H9 (cell line): ENCODE data around the gene TLR10. TPM values are rescaled to one million over a fixed set of nuclear protein-coding genes. Genes with fewer than 3 reads are reported as not detected.

ENCODE experiments used
- DNase-seq: peaks from one replicate; pipeline ENCODE4 v3.0.0-alpha.2; 2017
- H2AFZ ChIP-seq: one replicate; pipeline ENCODE4 v1.6.1; 2013; ENCODE audit warnings: mild to moderate bottlenecking, low read length, control low read depth, moderate library complexity
- H2AK5ac ChIP-seq: 2 replicates; pipeline ENCODE4 v1.6.1; 2013; ENCODE audit warnings: low read length, control low read depth, mixed read lengths; ENCODE audit not compliant: insufficient read length
- H2BK120ac ChIP-seq: one replicate; pipeline ENCODE4 v1.6.1; 2013; ENCODE audit warnings: low read depth, mild to moderate bottlenecking, low read length, control low read depth, inconsistent platforms; ENCODE audit not compliant: poor library complexity, severe bottlenecking
- H2BK12ac ChIP-seq: 2 replicates; pipeline ENCODE4 v1.6.1; 2013; ENCODE audit warnings: low read length, control low read depth, mixed read lengths, low read depth; ENCODE audit not compliant: insufficient read length
- H2BK15ac ChIP-seq: 2 replicates; pipeline ENCODE4 v1.6.1; 2013; ENCODE audit warnings: low read depth, low read length, control low read depth
- H2BK20ac ChIP-seq: one replicate; pipeline ENCODE4 v1.6.1; 2013; ENCODE audit warnings: low read depth, mild to moderate bottlenecking, low read length, control low read depth, inconsistent platforms; ENCODE audit not compliant: poor library complexity, severe bottlenecking
- H2BK5ac ChIP-seq: 2 replicates; pipeline ENCODE4 v1.6.1; 2013; ENCODE audit warnings: low read length, control low read depth, mixed read lengths; ENCODE audit not compliant: insufficient read length
- H3K14ac ChIP-seq: 2 replicates; pipeline ENCODE4 v1.6.1; 2013; ENCODE audit warnings: low read length, control low read depth; ENCODE audit not compliant: insufficient read depth
- H3K18ac ChIP-seq: 2 replicates; pipeline ENCODE4 v1.6.1; 2013; ENCODE audit warnings: low read depth, mild to moderate bottlenecking, mixed read lengths, low read length, control low read depth; ENCODE audit not compliant: insufficient read length
- H3K23ac ChIP-seq: 2 replicates; pipeline ENCODE4 v1.6.1; 2013; ENCODE audit warnings: low read length, control low read depth, mixed read lengths, low read depth; ENCODE audit not compliant: insufficient read length
- H3K23me2 ChIP-seq: 2 replicates; pipeline ENCODE4 v1.6.1; 2013; ENCODE audit warnings: low read depth, mild to moderate bottlenecking, mixed read lengths, low read length, control low read depth; ENCODE audit not compliant: insufficient read length, poor library complexity, severe bottlenecking
- H3K27ac ChIP-seq: 2 replicates; pipeline ENCODE4 v1.5.1; 2013; ENCODE audit warnings: low read length, control low read depth, mixed read lengths, low read depth; ENCODE audit not compliant: insufficient read length
- H3K27me3 ChIP-seq: 2 replicates; pipeline ENCODE4 v1.6.1; 2013; ENCODE audit warnings: low read length, control low read depth, inconsistent platforms; ENCODE audit not compliant: insufficient read depth
- H3K4ac ChIP-seq: 2 replicates; pipeline ENCODE4 v1.6.1; 2013; ENCODE audit warnings: low read depth, mild to moderate bottlenecking, control low read depth, inconsistent platforms, low read length, moderate library complexity
- H3K4me1 ChIP-seq: 2 replicates; pipeline ENCODE4 v1.6.1; 2013; ENCODE audit warnings: low read length, control low read depth, inconsistent platforms; ENCODE audit not compliant: insufficient read depth
- H3K4me2 ChIP-seq: 2 replicates; pipeline ENCODE4 v1.6.1; 2013; ENCODE audit warnings: low read length, control low read depth, mixed read lengths; ENCODE audit not compliant: insufficient read length, insufficient read depth
- H3K56ac ChIP-seq: 2 replicates; pipeline ENCODE4 v1.6.1; 2013; ENCODE audit warnings: low read depth, mild to moderate bottlenecking, mixed read lengths, low read length, control low read depth; ENCODE audit not compliant: insufficient read length
- H3K79me1 ChIP-seq: 2 replicates; pipeline ENCODE4 v1.6.1; 2013; ENCODE audit warnings: low read depth, mild to moderate bottlenecking, moderate library complexity, low read length, control low read depth, inconsistent platforms; ENCODE audit not compliant: insufficient read depth, poor library complexity, severe bottlenecking
- H3K79me2 ChIP-seq: 2 replicates; pipeline ENCODE4 v1.6.1; 2013; ENCODE audit warnings: low read length, control low read depth, inconsistent platforms; ENCODE audit not compliant: insufficient read depth
- H3K9ac ChIP-seq: 2 replicates; pipeline ENCODE4 v1.6.1; 2013; ENCODE audit warnings: low read length, control low read depth, mixed read lengths; ENCODE audit not compliant: insufficient read length; ENCODE audit errors: extremely low read depth
- H3K9me3 ChIP-seq: one replicate; pipeline ENCODE4 v1.6.1; 2013; ENCODE audit warnings: low read depth, low read length, inconsistent platforms; ENCODE audit not compliant: control insufficient read depth
- H3T11ph ChIP-seq: one replicate; pipeline ENCODE4 v1.6.1; 2013; ENCODE audit warnings: mild to moderate bottlenecking, low read length, control low read depth, inconsistent platforms
- H4K20me1 ChIP-seq: one replicate; pipeline ENCODE4 v1.6.1; 2013; ENCODE audit not compliant: control insufficient read depth, insufficient read length, insufficient read depth
- H4K5ac ChIP-seq: 2 replicates; pipeline ENCODE4 v1.6.1; 2013; ENCODE audit warnings: low read depth, mild to moderate bottlenecking, mixed read lengths, low read length, control low read depth; ENCODE audit not compliant: insufficient read length
- H4K8ac ChIP-seq: replicated peaks from 2 replicates; pipeline ENCODE4 v1.6.1; 2013; ENCODE audit warnings: low read length, control low read depth, mixed read lengths, low read depth; ENCODE audit not compliant: insufficient read length
- H4K91ac ChIP-seq: 2 replicates; pipeline ENCODE4 v1.6.1; 2013; ENCODE audit warnings: low read depth, mild to moderate bottlenecking, moderate library complexity, mixed read lengths, low read length, control low read depth; ENCODE audit not compliant: insufficient read length
- H3K27ac Mint-ChIP-seq, 3 experiments: 2 replicates in 2 of 3; 3 replicates in 1 of 3; pipeline ENCODE4 v1.8.0; 2020 to 2021; ENCODE audit warnings: mixed read lengths in 3 of 3, mild to moderate bottlenecking in 1 of 3, moderate library complexity in 1 of 3
- H3K27me3 Mint-ChIP-seq: 2 replicates; pipeline ENCODE4 v1.8.0; 2021; ENCODE audit warnings: low read depth, mild to moderate bottlenecking, moderate library complexity, mixed read lengths
- H3K36me3 Mint-ChIP-seq, 3 experiments: 2 replicates in 2 of 3; 3 replicates in 1 of 3; pipeline ENCODE4 v1.8.0; 2020 to 2021; ENCODE audit warnings: low read depth in 3 of 3, mixed read lengths in 3 of 3; ENCODE audit not compliant: insufficient read depth in 1 of 3
- H3K4me1 Mint-ChIP-seq, 2 experiments: 2 replicates each; pipeline ENCODE4 v1.8.0; 2020; ENCODE audit warnings: mixed read lengths in 2 of 2
- H3K4me3 Mint-ChIP-seq, 2 experiments: 2 replicates in 1 of 2; 3 replicates in 1 of 2; pipeline ENCODE4 v1.8.0; 2020 to 2021; ENCODE audit warnings: mild to moderate bottlenecking in 2 of 2, mixed read lengths in 2 of 2, moderate library complexity in 1 of 2
- H3K9me3 Mint-ChIP-seq, 2 experiments: 2 replicates in 1 of 2; 3 replicates in 1 of 2; pipeline ENCODE4 v1.8.0; 2020; ENCODE audit warnings: mild to moderate bottlenecking in 2 of 2, mixed read lengths in 2 of 2, moderate library complexity in 1 of 2
- CTCF ChIP-seq: fragments of 200-600 bp; sonication (generic); conservative IDR thresholded peaks from 3 replicates; pipeline ENCODE4 v1.8.0; 2021; ENCODE audit warnings: antibody characterized with exemption, mild to moderate bottlenecking
- WGBS: extraction: QIAGEN DNeasy Blood & Tissue Kit; methylation state at CpG from one replicate; pipeline ENCODE4 v1.1.7; 2013; ENCODE audit warnings: missing lambda C conversion rate, low lambda C conversion rate, mixed read lengths; ENCODE audit not compliant: insufficient read length; ENCODE audit errors: extremely low coverage; 5-methylcytosine and 5-hydroxymethylcytosine counted together
- total RNA-seq: library from RNA; stranded (reverse); gene quantifications from 2 replicates; pipeline ENCODE4 v1.2.1, GENCODE V29; 2021

The TLR10 gene
- total RNA-seq, 1 experiment from 2014 or later: not detected

DNA sequence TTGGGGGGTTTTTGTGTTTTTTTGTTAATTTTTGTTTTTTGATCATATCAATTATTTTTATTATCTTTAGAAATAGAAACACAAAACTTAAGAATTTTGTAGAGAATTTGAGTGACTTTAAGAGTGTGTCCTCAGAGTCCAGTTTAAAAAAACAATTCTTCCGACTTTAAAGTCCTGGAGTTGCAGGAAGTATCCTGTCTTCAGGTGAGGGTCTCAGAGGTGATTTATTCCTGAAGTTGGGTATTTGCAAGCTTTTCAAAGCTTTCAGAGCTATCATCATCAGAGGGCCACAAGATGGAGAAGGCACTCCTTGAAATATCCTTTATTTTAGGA, 23.0 kb downstream of the TLR10 start:
- Histone ChIP-seq H2AFZ (no peak overlapping the region), H2BK15ac (no peak overlapping the region), H3K23me2 (no peaks in the 10 kb centered on the region), H3K4ac (no peak overlapping the region), H4K5ac (no peak overlapping the region), H3K9me3 (no peaks in the 10 kb centered on the region), H4K8ac (no peak overlapping the region), H2BK120ac (no peak overlapping the region), H3K4me1 (no peaks in the 10 kb centered on the region), H4K20me1 (no peaks in the 10 kb centered on the region), H4K91ac (no peak overlapping the region), H2BK20ac (no peak overlapping the region), H3K79me2 (no peaks in the 10 kb centered on the region), H2BK12ac (no peak overlapping the region), H3K79me1 (no peaks in the 10 kb centered on the region), H3K23ac (no peak overlapping the region), H3K56ac (no peak overlapping the region), H3K9ac (no peak overlapping the region), H2BK5ac (no peak overlapping the region), H2AK5ac (no peak overlapping the region), H3K18ac (no peak overlapping the region), H3K14ac (no peak overlapping the region), H3T11ph (no peak overlapping the region), H3K27ac (no peak overlapping the region), H3K4me2 (no peak overlapping the region), H3K27me3 (no peaks in the 10 kb centered on the region)
- no CpG with 5 or more reads among the region's 1 CpG for WGBS
- Mint-ChIP-seq H3K9me3 (no peaks in the 10 kb centered on the region), H3K4me3 (no peak overlapping the region), H3K27ac (no peak overlapping the region), H3K27me3 (no peaks in the 10 kb centered on the region), H3K4me1 (peaks cover 8 to 9% of the 10 kb centered on the region in 2 experiments; a peak in 1 of 4 replicates), H3K36me3 (no peaks in the 10 kb centered on the region)
- no peak for TF ChIP-seq CTCF
- DNase-seq: no peak
